Endodermal cell (in vitro differentiated cells): Measurements from ENCODE around the gene FOXP4. TPM values are rescaled to one million over a fixed set of nuclear protein-coding genes. Genes with fewer than 3 reads are reported as not detected.

Experiments used
- DNase-seq: peaks from one replicate; pipeline ENCODE4 v3.0.0-alpha.2; 2017
- H3K27ac ChIP-seq: 2 replicates; pipeline ENCODE4 v1.5.1; 2013; ENCODE audit warnings: mild to moderate bottlenecking, low read depth, low read length, moderate library complexity
- H3K27me3 ChIP-seq: 2 replicates; pipeline ENCODE4 v1.6.1; 2013; ENCODE audit warnings: mild to moderate bottlenecking, low read length, moderate library complexity; ENCODE audit not compliant: insufficient read depth, control insufficient read depth, poor library complexity, severe bottlenecking
- H3K36me3 ChIP-seq: 2 replicates; pipeline ENCODE4 v1.7.0; 2013; ENCODE audit warnings: mild to moderate bottlenecking, low read length, moderate library complexity; ENCODE audit not compliant: control insufficient read depth, insufficient read depth
- H3K4me1 ChIP-seq: one replicate; pipeline ENCODE4 v1.7.0; 2013; ENCODE audit warnings: low read length; ENCODE audit not compliant: control insufficient read depth, insufficient read depth
- H3K4me3 ChIP-seq: 2 replicates; pipeline ENCODE4 v1.5.1; 2013; ENCODE audit warnings: mild to moderate bottlenecking, low read length, moderate library complexity
- H3K9ac ChIP-seq: 2 replicates; pipeline ENCODE4 v1.6.1; 2013; ENCODE audit warnings: mild to moderate bottlenecking, low read length, moderate library complexity; ENCODE audit not compliant: poor library complexity, severe bottlenecking; ENCODE audit errors: extremely low read depth
- H3K9me3 ChIP-seq: 2 replicates; pipeline ENCODE4 v1.6.1; 2013; ENCODE audit warnings: mild to moderate bottlenecking, low read length, moderate library complexity; ENCODE audit not compliant: control insufficient read depth
- H3K27ac Mint-ChIP-seq: 2 replicates; pipeline ENCODE4 v1.8.0; 2020; ENCODE audit warnings: mixed read lengths
- H3K27me3 Mint-ChIP-seq: 2 replicates; pipeline ENCODE4 v1.8.0; 2021; ENCODE audit warnings: mild to moderate bottlenecking, mixed read lengths; ENCODE audit not compliant: insufficient read depth
- H3K36me3 Mint-ChIP-seq: 2 replicates; pipeline ENCODE4 v1.8.0; 2020; ENCODE audit warnings: low read depth, mixed read lengths
- H3K4me1 Mint-ChIP-seq: 2 replicates; pipeline ENCODE4 v1.8.0; 2020; ENCODE audit warnings: mixed read lengths
- H3K4me3 Mint-ChIP-seq: 2 replicates; pipeline ENCODE4 v1.8.0; 2020; ENCODE audit warnings: mild to moderate bottlenecking, moderate library complexity, mixed read lengths
- H3K9me3 Mint-ChIP-seq: 2 replicates; pipeline ENCODE4 v1.8.0; 2020; ENCODE audit warnings: mild to moderate bottlenecking, mixed read lengths
- CTCF ChIP-seq: fragments of 200-600 bp; sonication (generic); conservative IDR thresholded peaks from 2 replicates; pipeline ENCODE4 v1.5.0; 2021; ENCODE audit warnings: antibody characterized with exemption, mild to moderate bottlenecking
- WGBS, 2 experiments: methylation state at CpG; one replicate each; pipeline versions ENCODE4 v1.1.5 to v1.1.7; 2013; ENCODE audit warnings: missing lambda C conversion rate in 2 of 2, mixed read lengths in 1 of 2; ENCODE audit not compliant: insufficient coverage in 1 of 2, insufficient read length in 1 of 2; 5-methylcytosine and 5-hydroxymethylcytosine counted together
- total RNA-seq, 2 donors: library from RNA; stranded (reverse); fragmentation: NEBNext Ultra II Directional in 1 of 2; extraction: Animal tissue kit (Norgen Biotek cat#: 25700) in 1 of 2; gene quantifications; 2 replicates in 1 of 2; 3 replicates in 1 of 2; pipeline ENCODE4 v1.2.1, GENCODE V29; 2021

FOXP4 gene
- total RNA-seq, 2 donors from 2014 or later: 44.4 to 47.7 TPM

- Histone ChIP-seq H3K9ac (peak overlapping the region; percentile 47), H3K27me3 (no peaks in the 10 kb centered on the region), H3K4me1 (peaks cover 3% of the 10 kb centered on the region), H3K9me3 (no peaks in the 10 kb centered on the region), H3K4me3 (peak overlapping the region; percentile 46), H3K36me3 (peaks cover 39% of the 10 kb centered on the region), H3K27ac (peak overlapping the region; percentile 85)
- Mint-ChIP-seq H3K4me3 (peak overlapping the region; percentile 43), H3K4me1 (peaks cover 53% of the 10 kb centered on the region), H3K9me3 (no peaks in the 10 kb centered on the region), H3K27me3 (no peaks in the 10 kb centered on the region), H3K27ac (peak overlapping the region; percentile 98), H3K36me3 (peaks cover 37% of the 10 kb centered on the region)
- DNase-seq: peak; percentile 93
- no peak for TF ChIP-seq CTCF
- WGBS, 2 experiments: 4 to 20% methylated on average over 5 to 9 of the region's 10 CpGs
These were observed 32.3 kb downstream of the FOXP4 start for GRCh38 chr6:41578217-41579087.

GRCh38 chr6:41579088-41579610 is 33.0 kb downstream of the FOXP4 start:
- peak overlapping the region; percentile 14 for H3K4me3 ChIP-seq
- peak overlapping the region; percentile 85 for H3K27ac ChIP-seq
- no peak for TF ChIP-seq CTCF
- Mint-ChIP-seq H3K4me1 (peaks cover 56% of the 10 kb centered on the region), H3K27me3 (no peaks in the 10 kb centered on the region), H3K9me3 (no peaks in the 10 kb centered on the region), H3K27ac (peak overlapping the region; percentile 92), H3K4me3 (peak overlapping the region; percentile 43), H3K36me3 (peaks cover 36% of the 10 kb centered on the region)
- peak; percentile 78 for DNase-seq
- no peaks in the 10 kb centered on the region for H3K27me3 ChIP-seq
- H3K36me3 ChIP-seq: peaks cover 39% of the 10 kb centered on the region
- H3K4me1 ChIP-seq: peaks cover 4% of the 10 kb centered on the region
- H3K9me3 ChIP-seq: no peaks in the 10 kb centered on the region
- WGBS, 2 experiments: 36 to 56% methylated on average over 2 to 3 of the region's 3 CpGs
- peak overlapping the region; percentile 39 for H3K9ac ChIP-seq

GRCh38 chr6:41580690-41581089 is 34.5 kb downstream of the FOXP4 start:
- Histone ChIP-seq H3K4me3 (no peak overlapping the region), H3K27me3 (no peaks in the 10 kb centered on the region), H3K9ac (no peak overlapping the region), H3K36me3 (peaks cover 46% of the 10 kb centered on the region), H3K4me1 (peaks cover 4% of the 10 kb centered on the region), H3K27ac (no peak overlapping the region), H3K9me3 (no peaks in the 10 kb centered on the region)
- WGBS, 2 experiments: 60 to 88% methylated on average over 1 to 7 of the region's 7 CpGs
- Mint-ChIP-seq H3K4me1 (peaks cover 62% of the 10 kb centered on the region), H3K27ac (peak overlapping the region; percentile 66), H3K27me3 (no peaks in the 10 kb centered on the region), H3K36me3 (peaks cover 29% of the 10 kb centered on the region), H3K4me3 (no peak overlapping the region), H3K9me3 (no peaks in the 10 kb centered on the region)
- no peak for TF ChIP-seq CTCF
- DNase-seq: no peak
